Urothelium cell line (cell line): ENCODE measurements around the gene MYLK4.

Experiments used
- DNase-seq: peaks from one replicate; pipeline ENCODE4 v3.0.0; 2011; ENCODE audit warnings: low spot score, mixed read lengths
- FAIRE-seq: peaks from 2 replicates; lab custom pipeline; 2011; peaks lifted over from hg19 to GRCh38; lab: Jason Lieb, UNC

MYLK4 gene

GRCh38 chr6:2750832-2751231 lies at the start of gene MYLK4:
Gene MYLK4 (minus strand): TSS chr6:2750922. CDS start chr6:2749294, 1,628 bp downstream.
- FAIRE-seq (no peak), DNase-seq (no peak)

GRCh38 chr6:2799936-2800527 lies 49.3 kb upstream of the MYLK4 start:
- no peak for FAIRE-seq
- DNase-seq, result no peak

- FAIRE-seq (no peak), DNase-seq (no peak)
These were observed 47.9 kb upstream of the MYLK4 start for GRCh38 chr6:2798586-2799134.

DNA sequence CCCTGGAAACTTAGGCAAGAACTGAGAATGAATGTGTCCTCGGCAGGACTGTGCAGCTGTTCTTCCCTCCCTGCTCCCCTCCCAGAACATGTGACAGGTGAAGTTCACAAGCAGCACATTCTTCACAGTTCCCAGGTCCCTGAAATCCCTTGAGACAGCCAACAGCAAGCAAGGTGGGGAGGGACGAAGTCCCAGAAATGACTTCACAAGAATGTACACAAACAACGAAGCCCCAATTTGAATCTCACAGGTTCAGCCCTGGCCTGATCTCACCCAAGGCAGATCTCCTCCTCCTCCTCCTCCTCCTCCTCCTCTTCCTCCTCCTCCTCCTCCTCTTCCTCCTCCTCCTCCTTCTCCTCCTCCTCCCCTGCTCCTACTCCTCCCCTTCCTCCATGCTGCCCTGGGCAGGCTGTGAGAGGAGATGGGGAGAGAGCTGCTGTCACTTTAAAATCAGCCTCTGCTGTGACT lies 46.9 kb upstream of the MYLK4 start:
- DNase-seq (no peak), FAIRE-seq (no peak)

DNA sequence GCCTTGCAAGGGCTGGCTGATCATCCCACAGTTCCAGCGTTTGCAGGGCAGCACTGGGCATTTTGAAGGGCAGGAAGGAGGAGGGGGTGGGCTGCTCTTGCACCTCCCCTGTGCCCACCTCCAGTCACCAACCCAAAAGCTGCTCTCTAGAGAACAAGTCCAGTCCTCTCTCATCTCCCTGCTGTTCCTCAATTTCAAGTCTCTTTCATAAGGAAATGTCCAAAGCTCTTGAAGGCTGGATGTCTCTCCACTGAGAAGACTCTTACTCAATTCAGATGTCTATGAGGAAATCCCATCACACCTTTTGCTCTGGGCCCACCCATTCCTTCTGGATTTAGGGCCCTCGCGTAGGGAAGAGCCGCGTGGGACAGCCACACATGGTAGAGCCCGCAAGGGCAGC lies 46.1 kb upstream of the MYLK4 start:
- FAIRE-seq, result no peak
- DNase-seq, result no peak

GRCh38 chr6:2795956-2796355 lies 45.2 kb upstream of the MYLK4 start:
- DNase-seq, result no peak
- no peak for FAIRE-seq

DNA sequence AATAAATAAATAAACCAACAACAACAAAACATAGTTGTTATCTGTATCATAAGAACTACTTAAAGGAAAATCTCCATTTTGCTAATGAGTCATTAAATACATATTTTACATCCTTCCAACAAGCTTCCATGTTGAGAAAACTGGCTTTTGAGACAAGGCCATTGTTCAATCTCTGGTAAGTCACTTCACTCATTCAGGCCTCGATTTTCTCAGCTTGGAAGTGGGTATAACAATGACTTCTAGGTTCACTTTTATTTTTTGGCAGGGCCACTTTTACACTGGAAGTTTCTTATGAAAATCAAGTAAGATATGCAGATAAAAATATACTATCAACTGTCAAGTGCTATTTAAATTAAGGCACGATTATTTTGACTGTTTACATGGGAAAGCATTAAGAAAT lies 44.4 kb upstream of the MYLK4 start:
- no peak for FAIRE-seq
- no peak for DNase-seq

DNA sequence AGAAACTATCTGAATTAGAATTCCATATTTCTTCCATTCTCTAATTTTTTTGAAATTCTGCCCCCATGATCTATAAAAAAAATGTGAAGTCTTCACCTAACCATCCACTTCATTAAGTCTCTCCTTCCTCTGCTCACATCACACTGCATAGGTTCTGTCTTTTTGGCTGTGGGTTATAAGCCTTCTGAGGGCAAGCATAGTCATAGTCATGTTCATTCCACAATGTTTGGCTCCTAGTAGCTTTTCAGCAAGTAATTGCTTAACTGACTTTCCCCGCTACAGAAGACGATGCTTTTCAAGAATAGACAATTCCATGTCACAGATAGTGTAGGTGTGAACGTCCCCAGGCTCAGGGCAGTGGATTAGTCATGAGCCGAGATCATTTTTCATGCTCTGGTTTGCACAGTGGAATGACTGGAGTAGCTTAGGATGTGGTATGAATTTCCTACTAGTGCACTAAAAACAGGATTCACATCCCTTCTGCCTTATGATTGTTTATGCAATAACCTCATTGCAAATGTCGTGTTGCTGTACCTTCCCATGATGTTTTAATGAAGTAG lies 43.5 kb upstream of the MYLK4 start:
- FAIRE-seq, result no peak
- DNase-seq, result no peak

DNA sequence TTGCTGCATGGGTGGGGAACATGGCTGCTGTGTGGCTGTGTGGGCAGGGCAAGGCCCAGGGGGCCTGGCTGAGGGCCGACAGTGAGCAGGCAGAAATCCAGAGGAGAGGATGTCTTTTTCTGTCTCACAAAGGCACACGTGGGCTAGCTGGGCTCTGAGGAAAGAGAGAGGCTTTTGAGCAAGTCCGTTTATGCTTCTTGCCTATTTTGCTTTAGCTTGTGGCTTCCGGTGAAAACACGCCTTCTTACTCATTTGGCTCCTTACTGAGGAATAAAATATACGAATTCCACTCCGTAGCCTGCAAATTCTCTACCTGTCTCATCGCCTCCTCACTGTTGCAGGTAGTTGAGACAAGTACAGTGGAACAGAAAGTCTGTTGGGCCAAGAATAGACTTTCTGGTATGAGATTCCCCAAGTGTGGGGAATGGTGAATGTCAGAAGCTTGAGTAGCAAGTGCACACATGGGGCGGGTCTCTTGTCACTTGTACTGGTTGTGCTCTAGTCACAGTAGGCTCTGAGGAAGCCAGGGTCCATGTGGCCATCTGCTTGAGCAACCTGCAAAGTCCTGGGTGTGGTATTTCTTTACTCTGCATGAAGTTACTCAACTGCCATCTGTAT lies 42.9 kb upstream of the MYLK4 start:
- FAIRE-seq (no peak), DNase-seq (no peak)

GRCh38 chr6:2792330-2793110 lies 41.8 kb upstream of the MYLK4 start:
- DNase-seq, result no peak

GRCh38 chr6:2791450-2791974 lies 40.8 kb upstream of the MYLK4 start:
- no peak for FAIRE-seq
- DNase-seq, result no peak

More at GRCh38 chr6:2792330-2793110, 41.8 kb upstream of the MYLK4 start:
- no peak for FAIRE-seq

DNA sequence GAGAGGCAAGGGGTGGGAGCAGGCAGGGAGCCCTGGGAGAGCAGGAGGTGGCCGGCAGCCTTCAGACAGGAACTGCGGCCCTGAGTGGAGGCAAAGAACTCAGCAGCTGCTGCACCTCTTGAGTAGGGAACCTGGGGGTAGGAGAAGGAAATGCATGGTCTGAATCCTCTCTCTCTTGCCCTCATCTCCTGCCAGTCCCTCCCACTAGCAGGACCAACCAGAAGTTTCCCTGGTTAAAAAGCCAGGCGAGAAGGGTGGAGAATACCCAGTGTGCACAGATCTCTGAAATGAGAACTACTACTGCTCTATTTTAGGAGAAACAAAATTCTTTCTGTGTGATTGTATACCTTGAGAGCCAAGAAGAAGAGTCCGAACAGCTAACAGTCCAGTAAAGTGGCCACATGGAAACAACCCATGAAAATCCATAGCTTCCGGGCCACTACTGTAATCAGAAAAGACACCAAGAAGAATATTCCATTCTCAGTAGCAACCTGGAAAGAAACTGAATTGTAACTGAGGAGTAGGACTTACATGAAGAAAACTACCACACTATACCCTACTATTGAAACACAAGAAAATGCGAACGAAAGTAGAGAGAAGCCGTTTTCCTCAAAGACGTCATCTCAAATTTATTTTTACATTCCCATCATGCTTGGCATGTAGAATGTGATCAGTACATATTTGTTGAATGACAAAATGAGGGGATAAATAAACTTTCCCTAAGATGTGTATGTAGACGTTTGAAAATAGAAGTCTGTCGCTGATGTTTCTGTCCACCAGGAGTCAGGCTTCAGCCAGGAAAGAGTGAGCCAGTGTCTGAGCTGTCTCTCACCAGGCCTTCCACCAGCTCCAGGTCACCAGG lies 40.1 kb upstream of the MYLK4 start:
- FAIRE-seq (no peak), DNase-seq (peak; percentile 71)

DNA sequence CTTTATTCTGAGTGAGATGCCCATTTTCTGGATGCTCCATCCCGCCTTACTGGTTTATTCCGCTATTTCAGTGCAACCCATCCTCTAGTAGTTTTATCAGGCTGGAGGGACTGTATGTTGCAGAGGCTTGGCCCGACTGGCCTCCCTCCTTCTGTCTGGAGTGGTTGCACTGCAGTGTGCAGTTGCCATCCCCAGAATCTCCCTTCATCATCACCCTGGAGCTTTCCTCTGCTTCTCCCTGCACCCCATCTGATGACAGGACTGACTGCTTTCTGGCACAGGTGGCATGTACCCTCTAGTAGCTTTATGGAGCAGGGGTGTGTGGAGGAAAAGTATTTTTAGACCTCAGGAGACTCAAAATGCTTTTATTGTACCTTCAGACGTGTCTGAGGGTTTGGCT lies 35.5 kb upstream of the MYLK4 start:
- DNase-seq (no peak), FAIRE-seq (no peak)

GRCh38 chr6:2784930-2785329 lies 34.2 kb upstream of the MYLK4 start:
- FAIRE-seq (no peak), DNase-seq (no peak)

- no peak for DNase-seq
- FAIRE-seq, result no peak
These were observed 33.3 kb upstream of the MYLK4 start for GRCh38 chr6:2784061-2784460.

DNA sequence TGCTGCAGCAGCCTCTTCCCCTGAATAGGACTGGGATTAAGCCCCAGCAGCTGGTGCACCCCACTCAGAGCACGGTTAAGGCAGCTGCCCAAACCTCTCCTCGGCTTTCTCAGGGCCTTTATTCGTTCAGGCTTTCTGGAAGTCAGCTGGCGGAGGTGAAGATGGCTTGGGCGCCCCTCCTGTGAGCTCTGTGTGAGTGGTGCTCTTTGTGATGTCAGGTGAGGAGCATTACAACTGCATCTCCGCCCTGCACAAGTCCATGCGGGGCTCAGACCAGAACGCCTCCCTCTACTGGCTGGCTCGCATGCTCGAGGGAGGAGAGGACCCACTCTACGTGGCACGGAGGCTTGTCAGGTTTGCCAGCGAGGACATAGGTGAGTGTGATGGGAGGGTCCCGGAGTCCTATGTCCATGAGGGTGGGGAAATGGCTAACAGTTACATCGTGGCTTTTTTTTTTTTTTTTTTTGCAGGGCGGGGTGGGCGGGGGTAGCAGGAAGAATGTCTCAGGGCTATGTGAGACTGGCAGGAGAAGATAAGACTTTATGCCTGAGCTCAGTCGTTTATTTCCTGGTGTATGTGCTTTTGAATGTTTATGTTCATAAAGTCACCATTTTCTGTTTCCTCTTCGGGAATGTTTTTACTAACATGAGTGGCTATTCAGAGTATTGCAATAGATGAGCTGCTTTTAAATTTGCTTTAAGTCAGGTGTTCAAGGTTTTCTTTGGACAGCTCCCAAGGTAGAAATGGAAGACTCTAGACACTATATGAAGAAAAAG lies 32.7 kb upstream of the MYLK4 start:
- FAIRE-seq (no peak), DNase-seq (no peak)

- no peak for DNase-seq
- FAIRE-seq, result no peak
These were observed 32.1 kb upstream of the MYLK4 start for GRCh38 chr6:2782825-2783187.

- FAIRE-seq, result no peak
- DNase-seq, result no peak
These were observed 31.6 kb upstream of the MYLK4 start for GRCh38 chr6:2782356-2782708.

- FAIRE-seq, result no peak
- no peak for DNase-seq
These were observed 31.1 kb upstream of the MYLK4 start for GRCh38 chr6:2781685-2782355.
